SK-N-SH treated with all-trans-retinoic acid at 6 μM for 48 hours (cell line): Measurements from ENCODE around the gene FLRT1.

Experiments
- ATAC-seq: fragments of 200-7000 bp; cut with Tn5 transposase; 3 replicates; pipeline ENCODE4 v1.9.1; 2020; ENCODE audit warnings: mild to moderate bottlenecking, moderate library complexity
- ARNTL ChIP-seq: fragments of 450-650 bp; formaldehyde crosslinking; IDR thresholded peaks from 2 replicates; pipeline ENCODE4 v1.5.0; 2020; ENCODE audit warnings: low read depth, mild to moderate bottlenecking, moderate library complexity, borderline replicate concordance
- CSDC2 ChIP-seq: fragments of 250-450 bp; sonication (Bioruptor Pico); IDR thresholded peaks from 2 replicates; pipeline ENCODE4 v1.5.0; 2020; ENCODE audit warnings: mild to moderate bottlenecking, moderate library complexity
- ISL1 ChIP-seq: fragments of 250-450 bp; sonication (Bioruptor Pico); IDR thresholded peaks from 2 replicates; pipeline ENCODE4 v2.1.2; 2022; ENCODE audit warnings: mild to moderate bottlenecking, moderate library complexity
- OSR1 ChIP-seq: fragments of 250-450 bp; sonication (Bioruptor Pico); IDR thresholded peaks from 2 replicates; pipeline ENCODE4 v1.8.0; 2022; ENCODE audit warnings: moderate library complexity, mild to moderate bottlenecking, inconsistent platforms
- PPARA ChIP-seq: fragments of 250-450 bp; sonication (Bioruptor Pico); IDR thresholded peaks from 2 replicates; pipeline ENCODE4 v1.5.0; 2020; ENCODE audit warnings: mild to moderate bottlenecking, borderline replicate concordance
- RARB ChIP-seq: fragments of 250-450 bp; sonication (Bioruptor Pico); IDR thresholded peaks from 2 replicates; pipeline ENCODE4 v1.8.0; 2021; ENCODE audit warnings: mild to moderate bottlenecking, moderate library complexity
- SNAI2 ChIP-seq: fragments of 250-450 bp; sonication (Bioruptor Pico); IDR thresholded peaks from 2 replicates; pipeline ENCODE4 v1.5.0; 2020; ENCODE audit warnings: mild to moderate bottlenecking, moderate library complexity
- TCF4 ChIP-seq: fragments of 250-450 bp; sonication (Bioruptor Pico); IDR thresholded peaks from 2 replicates; pipeline ENCODE4 v1.8.0; 2021; ENCODE audit warnings: mild to moderate bottlenecking, moderate library complexity, borderline replicate concordance
- TOX ChIP-seq: fragments of 250-450 bp; sonication (Bioruptor Pico); IDR thresholded peaks from 2 replicates; pipeline ENCODE4 v1.8.0; 2021; ENCODE audit warnings: mild to moderate bottlenecking, moderate library complexity, borderline replicate concordance
- ZC3H10 ChIP-seq: fragments of 250-450 bp; sonication (Bioruptor Pico); IDR thresholded peaks from 2 replicates; pipeline ENCODE4 v1.5.1; 2021; ENCODE audit warnings: mild to moderate bottlenecking, moderate library complexity
- ZFP30 ChIP-seq: fragments of 450-650 bp; formaldehyde crosslinking; IDR thresholded peaks from 2 replicates; pipeline ENCODE4 v1.5.0; 2022; ENCODE audit warnings: mild to moderate bottlenecking, moderate library complexity
- ZNF565 ChIP-seq: fragments of 450-650 bp; formaldehyde crosslinking; conservative IDR thresholded peaks from 2 replicates; pipeline ENCODE4 v1.5.0; 2020; ENCODE audit warnings: low read depth, mild to moderate bottlenecking, moderate library complexity
- ZNF70 ChIP-seq: fragments of 450-650 bp; formaldehyde crosslinking; IDR thresholded peaks from 2 replicates; pipeline ENCODE4 v1.5.0; 2020; ENCODE audit warnings: mild to moderate bottlenecking, moderate library complexity
- ZNF8 ChIP-seq: fragments of 450-650 bp; formaldehyde crosslinking; IDR thresholded peaks from 2 replicates; pipeline ENCODE4 v1.5.0; 2020; ENCODE audit warnings: mild to moderate bottlenecking, moderate library complexity
- TF ChIP-seq, protein P1 (sequence below): fragments of 250-450 bp; sonication (Bioruptor Pico); IDR thresholded peaks from 2 replicates; pipeline ENCODE4 v1.8.0; 2021; ENCODE audit warnings: low read depth, mild to moderate bottlenecking, moderate library complexity, borderline replicate concordance
- TF ChIP-seq, protein P2 (sequence below): fragments of 250-450 bp; sonication (Bioruptor Pico); IDR thresholded peaks from 2 replicates; pipeline ENCODE4 v1.5.0; 2020; ENCODE audit warnings: mild to moderate bottlenecking, moderate library complexity
- TF ChIP-seq, protein P3 (sequence below): fragments of 250-450 bp; sonication (Bioruptor Pico); IDR thresholded peaks from 2 replicates; pipeline ENCODE4 v1.5.1; 2020; ENCODE audit warnings: low read depth, mild to moderate bottlenecking, moderate library complexity
- TF ChIP-seq, protein P4 (sequence below): fragments of 250-450 bp; sonication (Bioruptor Pico); IDR thresholded peaks from 2 replicates; pipeline ENCODE4 v1.8.0; 2020; ENCODE audit warnings: mild to moderate bottlenecking, moderate library complexity, borderline replicate concordance

The FLRT1 gene

DNA sequence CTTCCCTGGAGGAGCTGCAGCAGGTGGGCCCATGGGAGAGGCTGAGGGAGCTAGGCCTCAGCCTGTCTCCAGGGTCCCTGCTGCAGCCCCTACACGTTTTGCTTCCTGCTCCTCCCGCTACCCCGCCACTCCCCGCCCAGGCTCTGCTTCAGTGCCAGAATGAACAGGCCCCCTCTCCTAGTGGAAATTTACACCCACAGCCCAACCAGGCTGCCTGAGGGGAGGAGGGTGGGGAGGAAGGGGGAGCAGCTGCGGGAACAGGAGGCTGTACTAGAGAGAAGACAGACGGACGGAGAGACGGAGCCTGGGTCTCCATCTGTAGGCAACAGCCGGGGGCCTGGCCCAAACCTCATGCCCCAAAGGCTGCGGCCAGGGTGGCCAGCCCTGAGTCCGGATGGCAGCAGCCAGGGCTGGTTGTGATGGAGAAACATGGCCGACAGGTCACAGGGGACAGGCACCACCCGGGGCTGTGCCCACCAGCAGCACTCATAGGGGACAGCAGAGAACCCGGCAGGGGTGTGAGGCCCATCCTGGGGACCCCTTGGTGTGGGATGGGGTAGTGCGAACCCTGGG, 20.6 kb downstream of the FLRT1 start:
- ATAC-seq: no peak
- TF ChIP-seq TOX (CRISPR knock-in tag) (no peak), ZC3H10 (CRISPR knock-in tag) (no peak), ZNF565 (CRISPR knock-in tag) (no peak), ZNF8 (CRISPR knock-in tag) (no peak), ARNTL (CRISPR knock-in tag) (no peak), ZFP30 (CRISPR knock-in tag) (no peak), OSR1 (CRISPR knock-in tag) (no peak), PPARA (CRISPR knock-in tag) (no peak), RARB (CRISPR knock-in tag) (no peak)
- TF ChIP-seq, protein P1, sequence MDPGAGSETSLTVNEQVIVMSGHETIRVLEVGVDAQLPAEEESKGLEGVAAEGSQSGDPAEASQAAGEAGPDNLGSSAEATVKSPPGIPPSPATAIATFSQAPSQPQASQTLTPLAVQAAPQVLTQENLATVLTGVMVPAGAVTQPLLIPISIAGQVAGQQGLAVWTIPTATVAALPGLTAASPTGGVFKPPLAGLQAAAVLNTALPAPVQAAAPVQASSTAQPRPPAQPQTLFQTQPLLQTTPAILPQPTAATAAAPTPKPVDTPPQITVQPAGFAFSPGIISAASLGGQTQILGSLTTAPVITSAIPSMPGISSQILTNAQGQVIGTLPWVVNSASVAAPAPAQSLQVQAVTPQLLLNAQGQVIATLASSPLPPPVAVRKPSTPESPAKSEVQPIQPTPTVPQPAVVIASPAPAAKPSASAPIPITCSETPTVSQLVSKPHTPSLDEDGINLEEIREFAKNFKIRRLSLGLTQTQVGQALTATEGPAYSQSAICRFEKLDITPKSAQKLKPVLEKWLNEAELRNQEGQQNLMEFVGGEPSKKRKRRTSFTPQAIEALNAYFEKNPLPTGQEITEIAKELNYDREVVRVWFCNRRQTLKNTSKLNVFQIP: no peak
- TF ChIP-seq, protein P2, sequence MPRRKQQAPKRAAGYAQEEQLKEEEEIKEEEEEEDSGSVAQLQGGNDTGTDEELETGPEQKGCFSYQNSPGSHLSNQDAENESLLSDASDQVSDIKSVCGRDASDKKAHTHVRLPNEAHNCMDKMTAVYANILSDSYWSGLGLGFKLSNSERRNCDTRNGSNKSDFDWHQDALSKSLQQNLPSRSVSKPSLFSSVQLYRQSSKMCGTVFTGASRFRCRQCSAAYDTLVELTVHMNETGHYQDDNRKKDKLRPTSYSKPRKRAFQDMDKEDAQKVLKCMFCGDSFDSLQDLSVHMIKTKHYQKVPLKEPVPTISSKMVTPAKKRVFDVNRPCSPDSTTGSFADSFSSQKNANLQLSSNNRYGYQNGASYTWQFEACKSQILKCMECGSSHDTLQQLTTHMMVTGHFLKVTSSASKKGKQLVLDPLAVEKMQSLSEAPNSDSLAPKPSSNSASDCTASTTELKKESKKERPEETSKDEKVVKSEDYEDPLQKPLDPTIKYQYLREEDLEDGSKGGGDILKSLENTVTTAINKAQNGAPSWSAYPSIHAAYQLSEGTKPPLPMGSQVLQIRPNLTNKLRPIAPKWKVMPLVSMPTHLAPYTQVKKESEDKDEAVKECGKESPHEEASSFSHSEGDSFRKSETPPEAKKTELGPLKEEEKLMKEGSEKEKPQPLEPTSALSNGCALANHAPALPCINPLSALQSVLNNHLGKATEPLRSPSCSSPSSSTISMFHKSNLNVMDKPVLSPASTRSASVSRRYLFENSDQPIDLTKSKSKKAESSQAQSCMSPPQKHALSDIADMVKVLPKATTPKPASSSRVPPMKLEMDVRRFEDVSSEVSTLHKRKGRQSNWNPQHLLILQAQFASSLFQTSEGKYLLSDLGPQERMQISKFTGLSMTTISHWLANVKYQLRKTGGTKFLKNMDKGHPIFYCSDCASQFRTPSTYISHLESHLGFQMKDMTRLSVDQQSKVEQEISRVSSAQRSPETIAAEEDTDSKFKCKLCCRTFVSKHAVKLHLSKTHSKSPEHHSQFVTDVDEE (CRISPR knock-in tag): no peak

DNA sequence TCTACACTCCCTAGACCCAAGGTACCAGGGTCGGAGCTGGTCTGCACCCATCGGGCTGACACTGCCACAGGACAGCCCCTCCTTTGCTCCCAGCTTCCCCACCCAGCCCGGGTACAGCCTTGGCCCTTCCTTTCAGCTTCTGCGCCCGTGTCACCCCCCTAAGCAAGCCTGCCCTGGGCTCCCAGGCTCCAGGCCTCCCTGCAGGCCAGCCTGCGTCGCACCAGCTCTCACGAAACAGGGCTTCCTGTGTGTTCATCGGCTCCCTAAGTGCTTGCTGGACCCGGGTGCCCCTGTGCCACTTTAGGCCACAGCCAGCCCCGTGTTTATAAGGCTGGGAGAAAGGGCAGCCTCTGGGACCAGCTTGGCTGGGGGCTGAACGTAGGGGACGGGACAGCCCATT, 21.1 kb downstream of the FLRT1 start:
- ATAC-seq: no peak
- no peak for TF ChIP-seq ARNTL (CRISPR knock-in tag)
- no peak for TF ChIP-seq ZC3H10 (CRISPR knock-in tag)
- TF ChIP-seq RARB (CRISPR knock-in tag): no peak
- no peak for TF ChIP-seq SNAI2
- no peak for TF ChIP-seq CSDC2
- TF ChIP-seq, protein P3, sequence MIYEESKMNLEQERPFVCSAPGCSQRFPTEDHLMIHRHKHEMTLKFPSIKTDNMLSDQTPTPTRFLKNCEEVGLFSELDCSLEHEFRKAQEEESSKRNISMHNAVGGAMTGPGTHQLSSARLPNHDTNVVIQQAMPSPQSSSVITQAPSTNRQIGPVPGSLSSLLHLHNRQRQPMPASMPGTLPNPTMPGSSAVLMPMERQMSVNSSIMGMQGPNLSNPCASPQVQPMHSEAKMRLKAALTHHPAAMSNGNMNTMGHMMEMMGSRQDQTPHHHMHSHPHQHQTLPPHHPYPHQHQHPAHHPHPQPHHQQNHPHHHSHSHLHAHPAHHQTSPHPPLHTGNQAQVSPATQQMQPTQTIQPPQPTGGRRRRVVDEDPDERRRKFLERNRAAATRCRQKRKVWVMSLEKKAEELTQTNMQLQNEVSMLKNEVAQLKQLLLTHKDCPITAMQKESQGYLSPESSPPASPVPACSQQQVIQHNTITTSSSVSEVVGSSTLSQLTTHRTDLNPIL (CRISPR knock-in tag): no peak
- no peak for TF ChIP-seq OSR1 (CRISPR knock-in tag)
- TF ChIP-seq, protein P2 (CRISPR knock-in tag): no peak
- no peak for TF ChIP-seq TCF4 (CRISPR knock-in tag)
- TF ChIP-seq, protein P4, sequence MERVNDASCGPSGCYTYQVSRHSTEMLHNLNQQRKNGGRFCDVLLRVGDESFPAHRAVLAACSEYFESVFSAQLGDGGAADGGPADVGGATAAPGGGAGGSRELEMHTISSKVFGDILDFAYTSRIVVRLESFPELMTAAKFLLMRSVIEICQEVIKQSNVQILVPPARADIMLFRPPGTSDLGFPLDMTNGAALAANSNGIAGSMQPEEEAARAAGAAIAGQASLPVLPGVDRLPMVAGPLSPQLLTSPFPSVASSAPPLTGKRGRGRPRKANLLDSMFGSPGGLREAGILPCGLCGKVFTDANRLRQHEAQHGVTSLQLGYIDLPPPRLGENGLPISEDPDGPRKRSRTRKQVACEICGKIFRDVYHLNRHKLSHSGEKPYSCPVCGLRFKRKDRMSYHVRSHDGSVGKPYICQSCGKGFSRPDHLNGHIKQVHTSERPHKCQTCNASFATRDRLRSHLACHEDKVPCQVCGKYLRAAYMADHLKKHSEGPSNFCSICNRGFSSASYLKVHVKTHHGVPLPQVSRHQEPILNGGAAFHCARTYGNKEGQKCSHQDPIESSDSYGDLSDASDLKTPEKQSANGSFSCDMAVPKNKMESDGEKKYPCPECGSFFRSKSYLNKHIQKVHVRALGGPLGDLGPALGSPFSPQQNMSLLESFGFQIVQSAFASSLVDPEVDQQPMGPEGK (CRISPR knock-in tag): no peak
- TF ChIP-seq PPARA (CRISPR knock-in tag): no peak
- TF ChIP-seq ZFP30 (CRISPR knock-in tag): no peak
- no peak for TF ChIP-seq ZNF70 (CRISPR knock-in tag)

DNA sequence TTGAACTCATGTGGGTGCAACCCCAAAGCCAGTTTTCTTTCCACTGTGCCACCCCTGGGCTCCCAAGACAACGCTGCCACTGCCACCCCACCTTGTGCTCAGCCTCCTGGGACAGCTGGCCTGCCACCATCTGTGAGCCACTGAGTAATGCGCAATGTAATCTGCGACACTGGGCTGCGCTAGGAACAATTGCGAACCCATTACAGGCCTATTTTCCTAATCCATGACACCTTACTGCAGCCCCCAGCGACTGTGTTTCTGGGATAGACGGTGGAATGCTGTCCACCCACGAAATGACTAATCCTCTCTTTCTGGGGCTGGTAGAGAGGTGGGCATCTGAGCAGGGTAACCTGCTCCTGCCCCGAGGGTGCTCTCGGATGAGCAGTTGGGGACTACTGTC, 22.2 kb downstream of the FLRT1 start:
- TF ChIP-seq ZNF565 (CRISPR knock-in tag): no peak
- no peak for TF ChIP-seq CSDC2
- no peak for TF ChIP-seq ISL1 (CRISPR knock-in tag)
- TF ChIP-seq, all 23 proteins: peak for 0
- ATAC-seq: peak; percentile 2; the same call in 2 of the 3 replicates
